ENCODE results near the gene PLCD3.

PLCD3 gene

GRCh38 chr17:45106096-45106495 lies 26.2 kb downstream of the PLCD3 start:
- DNase-seq = no peak
- H3K36me3 Mint-ChIP-seq (ENCODE audit: low read depth) = peaks cover 30% of the 10 kb centered on the region
- H3K4me1 Mint-ChIP-seq = peaks cover 20% of the 10 kb centered on the region

GRCh38 chr17:45104907-45105624 lies 27.2 kb downstream of the PLCD3 start:
- H3K4me3 Mint-ChIP-seq = no peak overlapping the region
- no peak for DNase-seq
- peaks cover 12% of the 10 kb centered on the region for H3K4me1 Mint-ChIP-seq
- H3K36me3 Mint-ChIP-seq (ENCODE audit: low read depth) = peaks cover 30% of the 10 kb centered on the region
- TF ChIP-seq CTCF (IDR thresholded peaks at IDR 0.05) = no peak
- H3K27me3 Mint-ChIP-seq (ENCODE audit: low read depth, poor library complexity) = no peaks in the 10 kb centered on the region
- H3K27ac Mint-ChIP-seq = no peak overlapping the region
- H3K9me3 Mint-ChIP-seq = no peaks in the 10 kb centered on the region

More at GRCh38 chr17:45106096-45106495, 26.2 kb downstream of the PLCD3 start:
- no peak for TF ChIP-seq CTCF (IDR thresholded peaks at IDR 0.05)
- Mint-ChIP-seq H3K4me3 (no peak overlapping the region), H3K27ac (no peak overlapping the region), H3K9me3 (no peaks in the 10 kb centered on the region), H3K27me3 (ENCODE audit: low read depth, poor library complexity) (no peaks in the 10 kb centered on the region)

DNA sequence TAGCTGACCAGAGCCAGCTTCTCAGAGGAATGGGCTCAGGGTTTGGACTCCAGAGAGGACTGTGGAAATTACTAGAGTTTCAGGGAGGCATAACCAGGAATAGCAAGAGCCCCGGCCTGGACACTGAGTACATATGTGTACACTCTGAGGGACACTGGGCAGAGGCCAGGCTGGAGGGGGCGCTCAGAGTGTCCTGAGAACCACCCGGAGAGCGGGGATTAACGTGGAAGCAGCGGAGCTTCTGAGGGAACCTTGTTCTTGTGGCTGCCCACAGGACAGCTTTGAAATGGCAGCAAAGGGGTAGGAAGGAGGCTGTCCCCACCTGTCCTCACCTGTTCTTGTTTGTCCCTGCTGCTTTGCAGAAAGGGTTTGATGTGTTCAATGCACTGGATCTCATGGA lies 27.8 kb downstream of the PLCD3 start:
- Mint-ChIP-seq H3K36me3 (ENCODE audit: low read depth) (peaks cover 31% of the 10 kb centered on the region), H3K4me1 (peaks cover 12% of the 10 kb centered on the region), H3K27ac (no peak overlapping the region), H3K27me3 (ENCODE audit: low read depth, poor library complexity) (no peaks in the 10 kb centered on the region), H3K9me3 (no peaks in the 10 kb centered on the region), H3K4me3 (no peak overlapping the region)
- DNase-seq = no peak
- TF ChIP-seq CTCF (IDR thresholded peaks at IDR 0.05) = no peak

DNA sequence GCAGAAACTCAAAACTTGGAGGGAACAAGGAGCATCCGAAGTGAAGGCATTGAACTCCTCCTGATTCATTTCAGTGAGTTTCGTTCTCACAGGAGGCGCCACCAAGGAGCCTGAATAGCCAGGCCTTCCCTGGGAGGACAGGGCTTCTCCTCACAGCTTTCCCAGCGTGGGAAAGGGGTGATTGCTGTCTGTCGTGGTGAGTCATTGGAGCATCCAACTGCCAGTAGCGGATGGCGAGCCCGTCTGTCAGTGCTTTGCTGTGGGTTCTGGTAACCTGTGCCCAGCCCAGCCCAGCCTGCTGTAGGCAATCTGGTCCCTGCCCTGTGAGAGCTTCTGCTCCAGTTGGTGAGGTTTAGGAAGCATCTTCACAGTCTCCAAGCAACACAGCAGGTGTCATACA lies 28.3 kb downstream of the PLCD3 start:
- H3K9me3 Mint-ChIP-seq = no peaks in the 10 kb centered on the region
- H3K27me3 Mint-ChIP-seq (ENCODE audit: low read depth, poor library complexity) = no peaks in the 10 kb centered on the region
- no peak for DNase-seq
- no peak overlapping the region for H3K27ac Mint-ChIP-seq
- no peak overlapping the region for H3K4me3 Mint-ChIP-seq
- H3K36me3 Mint-ChIP-seq (ENCODE audit: low read depth) = peaks cover 36% of the 10 kb centered on the region
- H3K4me1 Mint-ChIP-seq = peaks cover 12% of the 10 kb centered on the region
- no peak for TF ChIP-seq CTCF (IDR thresholded peaks at IDR 0.05)

DNA sequence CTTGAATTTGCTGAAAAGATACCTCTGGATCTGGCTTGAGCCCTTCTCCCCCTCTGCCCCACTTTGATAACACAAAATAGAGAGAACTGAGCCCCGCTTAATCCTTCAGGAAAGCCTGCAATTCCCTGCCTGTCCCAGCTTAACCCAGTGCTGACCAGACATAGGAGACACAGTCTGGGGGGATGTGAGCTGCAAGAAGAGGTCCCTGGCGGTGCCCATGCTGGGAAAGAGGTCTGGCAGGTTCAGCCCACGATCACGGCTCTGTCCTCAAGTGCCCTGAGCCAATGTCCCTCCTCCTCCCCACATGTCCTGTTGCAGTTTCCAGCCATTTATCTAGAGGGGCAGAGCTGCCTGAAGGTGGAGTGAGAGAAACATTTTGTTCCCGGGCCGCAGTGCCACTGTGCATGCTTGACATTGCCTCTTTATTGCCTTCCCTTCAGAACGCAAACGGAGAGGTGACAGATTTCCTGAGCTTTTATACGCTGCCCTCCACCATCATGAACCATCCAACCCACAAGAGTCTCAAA lies 29.0 kb downstream of the PLCD3 start:
- no peak for TF ChIP-seq CTCF (IDR thresholded peaks at IDR 0.05)
- DNase-seq = no peak
- Mint-ChIP-seq H3K27ac (no peak overlapping the region), H3K4me3 (no peak overlapping the region), H3K9me3 (no peaks in the 10 kb centered on the region), H3K36me3 (ENCODE audit: low read depth) (peaks cover 40% of the 10 kb centered on the region), H3K4me1 (peaks cover 12% of the 10 kb centered on the region), H3K27me3 (ENCODE audit: low read depth, poor library complexity) (no peaks in the 10 kb centered on the region)

DNA sequence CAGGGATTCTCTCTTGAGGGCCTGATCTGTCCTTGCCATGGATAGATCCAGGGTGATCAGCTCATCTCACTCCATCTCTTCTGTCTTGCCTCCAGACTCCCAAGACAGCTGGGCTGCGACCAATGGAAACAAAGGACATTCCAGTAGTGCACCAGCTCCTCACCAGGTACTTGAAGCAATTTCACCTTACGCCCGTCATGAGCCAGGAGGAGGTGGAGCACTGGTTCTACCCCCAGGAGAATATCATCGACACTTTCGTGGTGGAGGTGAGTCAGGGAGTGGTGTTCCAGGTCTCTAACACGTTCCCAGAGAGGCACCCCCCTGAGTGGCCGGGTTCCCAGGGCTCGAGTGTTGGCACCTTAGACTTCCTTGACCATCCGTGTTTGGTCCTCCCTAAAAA lies 29.5 kb downstream of the PLCD3 start:
- DNase-seq = no peak
- Mint-ChIP-seq H3K9me3 (no peaks in the 10 kb centered on the region), H3K27me3 (ENCODE audit: low read depth, poor library complexity) (no peaks in the 10 kb centered on the region), H3K36me3 (ENCODE audit: low read depth) (peaks cover 44% of the 10 kb centered on the region), H3K4me3 (no peak overlapping the region), H3K27ac (peak overlapping the region; percentile 90), H3K4me1 (peaks cover 12% of the 10 kb centered on the region)
- TF ChIP-seq CTCF (IDR thresholded peaks at IDR 0.05) = no peak

Measured in nephron progenitor cell (in vitro differentiated cells).